Adipocyte (in vitro differentiated cells): ENCODE measurements around the gene ZNF548.

ENCODE experiments used
- DNase-seq: peaks from one replicate; pipeline ENCODE4 v3.0.0-alpha.2; 2015; ENCODE audit warnings: low read depth
- H3K27me3 ChIP-seq: replicated peaks from 2 replicates; pipeline ENCODE4 v1.7.0; 2013; ENCODE audit warnings: mild to moderate bottlenecking, low read length, moderate library complexity; ENCODE audit not compliant: control insufficient read depth, insufficient read depth
- H3K36me3 ChIP-seq: 2 replicates; pipeline ENCODE4 v1.7.0; 2013; ENCODE audit warnings: low read length, mild to moderate bottlenecking, moderate library complexity; ENCODE audit not compliant: control insufficient read depth, insufficient read depth, severe bottlenecking
- H3K4me1 ChIP-seq: 2 replicates; pipeline ENCODE4 v1.7.0; 2013; ENCODE audit warnings: mild to moderate bottlenecking, low read length, moderate library complexity; ENCODE audit not compliant: control insufficient read depth, insufficient read depth
- H3K4me3 ChIP-seq: 2 replicates; pipeline ENCODE4 v1.7.0; 2013; ENCODE audit warnings: mild to moderate bottlenecking, low read length, moderate library complexity
- H3K9ac ChIP-seq: 2 replicates; pipeline ENCODE4 v1.7.0; 2013; ENCODE audit warnings: mild to moderate bottlenecking, low read length, moderate library complexity
- H3K9me3 ChIP-seq: 2 replicates; pipeline ENCODE4 v1.7.0; 2013; ENCODE audit warnings: mild to moderate bottlenecking, low read length, moderate library complexity; ENCODE audit not compliant: control insufficient read depth

ZNF548 gene

DNA sequence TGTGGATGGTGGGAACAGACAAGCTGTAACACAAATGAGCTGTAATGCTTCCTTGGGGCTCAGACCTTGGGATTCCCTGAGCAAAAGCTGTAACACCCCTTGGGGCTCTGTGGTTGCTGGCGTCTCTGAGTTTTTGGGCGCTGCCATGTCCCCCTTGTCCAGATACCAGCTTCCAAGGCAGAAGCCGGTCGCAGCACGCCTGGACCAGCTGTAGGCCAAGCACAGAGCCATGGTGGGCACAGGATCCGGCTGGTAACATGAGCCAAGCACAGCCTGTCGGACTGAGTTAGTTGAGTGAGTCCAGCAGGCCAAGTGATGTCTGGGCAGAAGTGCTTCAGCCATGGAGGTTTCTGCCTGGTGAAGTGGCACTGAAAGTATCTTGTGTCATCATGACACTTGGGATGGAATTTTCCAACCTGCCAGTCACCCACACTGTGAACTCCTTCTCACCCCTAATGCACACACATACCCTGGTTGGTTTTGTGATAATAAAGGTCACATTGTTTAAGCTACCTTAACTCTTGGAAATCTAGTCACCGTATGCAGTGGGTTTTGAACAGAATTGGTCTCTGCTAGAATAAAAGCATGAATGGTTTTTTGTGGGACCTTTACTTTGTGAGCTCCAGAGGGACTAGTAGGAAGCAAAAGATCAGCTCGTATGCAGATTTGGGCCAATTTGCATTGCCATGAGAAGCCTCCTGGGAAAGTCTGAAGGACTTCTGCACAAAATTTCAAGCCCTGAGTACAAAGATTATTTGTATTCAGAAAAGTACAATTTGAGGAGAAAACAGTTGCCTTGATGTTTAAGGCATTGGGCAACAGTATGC, 14.3 kb downstream of the ZNF548 start:
- H3K9me3 ChIP-seq = peaks cover 8% of the 10 kb centered on the region
- DNase-seq = no peak
- peaks cover 13% of the 10 kb centered on the region for H3K36me3 ChIP-seq
- no peak overlapping the region for H3K4me3 ChIP-seq
- H3K9ac ChIP-seq = no peak overlapping the region
- no peaks in the 10 kb centered on the region for H3K4me1 ChIP-seq
- no peaks in the 10 kb centered on the region for H3K27me3 ChIP-seq

DNA sequence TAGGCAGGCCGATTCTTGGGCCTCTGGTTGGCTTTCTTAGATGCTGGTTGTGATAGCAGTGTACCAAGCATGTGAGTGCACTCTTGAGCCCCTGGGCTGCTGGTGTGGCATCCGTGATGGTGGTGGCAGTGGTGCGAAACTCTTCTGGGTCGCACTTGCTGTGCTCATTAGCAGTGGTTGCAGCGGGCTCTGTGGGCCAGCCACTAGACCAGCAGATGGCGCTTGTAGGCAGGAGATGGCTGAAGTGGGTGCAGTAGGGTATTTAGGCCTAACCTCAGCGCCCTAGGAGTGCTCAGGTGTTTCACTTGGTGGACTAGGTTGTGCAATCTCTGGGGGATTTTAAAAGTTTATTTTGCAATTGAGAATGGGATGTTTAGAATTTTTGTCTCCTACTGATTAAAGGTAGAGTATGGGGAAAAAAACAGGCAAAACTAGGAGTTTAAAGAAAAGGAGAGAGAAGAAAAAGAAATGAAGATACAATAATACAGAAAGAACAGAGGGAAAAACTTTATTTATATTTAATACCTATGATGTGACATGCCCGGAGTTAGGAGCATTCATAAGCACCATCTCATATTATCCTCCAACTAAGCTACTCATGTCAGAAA, 17.0 kb downstream of the ZNF548 start:
- Histone ChIP-seq H3K36me3 (no peaks in the 10 kb centered on the region), H3K9me3 (no peaks in the 10 kb centered on the region), H3K4me3 (no peak overlapping the region), H3K4me1 (peaks cover 7% of the 10 kb centered on the region), H3K27me3 (no peaks in the 10 kb centered on the region), H3K9ac (no peak overlapping the region)
- DNase-seq = peak; percentile 83

GRCh38 chr19:57410877-57411671, 21.4 kb downstream of the ZNF548 start, which contains the start of gene ZNF17:
Gene ZNF17, plus strand, starts transcription at chr19:57411161. Its CDS starts 2,455 bp downstream, at chr19:57413616.
- Histone ChIP-seq H3K4me3 (peak within 1 kb of the TSS; percentile 96), H3K4me1 (peaks cover 13% of the 10 kb centered on the region), H3K9ac (peak within 1 kb of the TSS; percentile 90), H3K27me3 (no peaks in the 10 kb centered on the region), H3K9me3 (no peaks in the 10 kb centered on the region), H3K36me3 (peaks cover 13% of the 10 kb centered on the region)
- DNase-seq = peak; percentile 98

GRCh38 chr19:57419439-57419838, 29.8 kb downstream of the ZNF548 start:
- Histone ChIP-seq H3K27me3 (no peaks in the 10 kb centered on the region), H3K4me3 (no peak overlapping the region), H3K9ac (no peak overlapping the region), H3K4me1 (no peaks in the 10 kb centered on the region), H3K9me3 (peaks cover 26% of the 10 kb centered on the region), H3K36me3 (peaks cover 54% of the 10 kb centered on the region)
- no peak for DNase-seq

DNA sequence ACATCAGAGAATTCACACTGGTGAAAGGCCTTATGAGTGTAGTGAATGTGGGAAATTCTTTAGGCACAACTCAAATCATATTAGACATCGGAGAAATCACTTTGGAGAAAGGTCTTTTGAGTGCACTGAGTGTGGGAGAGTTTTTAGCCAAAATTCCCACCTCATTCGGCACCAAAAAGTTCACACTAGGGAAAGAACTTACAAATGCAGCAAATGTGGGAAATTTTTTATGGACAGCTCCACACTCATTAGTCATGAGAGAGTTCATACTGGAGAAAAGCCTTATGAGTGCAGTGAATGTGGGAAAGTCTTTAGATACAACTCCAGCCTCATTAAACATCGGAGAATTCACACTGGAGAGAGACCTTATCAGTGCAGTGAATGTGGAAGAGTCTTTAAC, 31.4 kb downstream of the ZNF548 start:
- H3K9me3 ChIP-seq = peaks cover 26% of the 10 kb centered on the region
- peaks cover 47% of the 10 kb centered on the region for H3K36me3 ChIP-seq
- H3K27me3 ChIP-seq = no peaks in the 10 kb centered on the region
- no peak for DNase-seq
- H3K4me1 ChIP-seq = no peaks in the 10 kb centered on the region
- H3K4me3 ChIP-seq = no peak overlapping the region
- H3K9ac ChIP-seq = no peak overlapping the region

GRCh38 chr19:57434386-57435061, 44.9 kb downstream of the ZNF548 start:
- H3K9me3 ChIP-seq = no peaks in the 10 kb centered on the region
- H3K27me3 ChIP-seq = no peaks in the 10 kb centered on the region
- H3K9ac ChIP-seq = peak overlapping the region; percentile 88
- peaks cover 6% of the 10 kb centered on the region for H3K36me3 ChIP-seq
- H3K4me1 ChIP-seq = peaks cover 16% of the 10 kb centered on the region
- DNase-seq = no peak
- H3K4me3 ChIP-seq = peak overlapping the region; percentile 95

GRCh38 chr19:57435062-57435978, 45.7 kb downstream of the ZNF548 start, which contains the start of gene ZNF749:
Gene ZNF749, plus strand, starts transcription at chr19:57435325. Its CDS starts 254 bp downstream, at chr19:57435579.
- no peaks in the 10 kb centered on the region for H3K27me3 ChIP-seq
- H3K36me3 ChIP-seq = peaks cover 6% of the 10 kb centered on the region
- H3K9me3 ChIP-seq = no peaks in the 10 kb centered on the region
- DNase-seq = peak; percentile 99
- H3K4me1 ChIP-seq = peaks cover 16% of the 10 kb centered on the region
- H3K9ac ChIP-seq = peak within 1 kb of the TSS; percentile 88
- peak within 1 kb of the TSS; percentile 95 for H3K4me3 ChIP-seq

GRCh38 chr19:57436417-57436816, 46.8 kb downstream of the ZNF548 start:
- H3K36me3 ChIP-seq = peaks cover 6% of the 10 kb centered on the region
- no peak for DNase-seq
- H3K9ac ChIP-seq = no peak overlapping the region
- no peaks in the 10 kb centered on the region for H3K27me3 ChIP-seq
- H3K4me1 ChIP-seq = peaks cover 16% of the 10 kb centered on the region
- no peaks in the 10 kb centered on the region for H3K9me3 ChIP-seq
- H3K4me3 ChIP-seq = peak overlapping the region; percentile 95

DNA sequence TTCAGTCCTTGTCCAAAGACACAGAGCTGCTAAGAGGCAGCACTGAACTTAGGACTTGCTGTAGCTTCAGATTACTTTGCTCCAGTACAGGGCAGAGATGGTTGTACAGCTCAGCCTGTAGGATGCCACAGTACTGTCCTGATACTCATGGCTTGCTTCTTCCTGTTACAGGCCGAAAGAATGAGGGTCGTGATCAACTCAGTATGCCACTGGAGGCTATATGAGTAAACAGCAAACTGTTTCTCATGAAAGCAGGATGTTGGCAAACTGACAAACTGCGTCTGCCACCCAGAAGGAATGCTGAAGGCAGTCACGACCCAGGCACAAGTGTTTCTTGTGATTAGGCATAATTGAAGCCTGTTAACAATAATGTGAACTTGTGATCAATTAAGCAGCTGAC, 48.3 kb downstream of the ZNF548 start:
- H3K4me3 ChIP-seq = no peak overlapping the region
- peaks cover 16% of the 10 kb centered on the region for H3K4me1 ChIP-seq
- H3K36me3 ChIP-seq = peaks cover 9% of the 10 kb centered on the region
- H3K9me3 ChIP-seq = peaks cover 3% of the 10 kb centered on the region
- no peak for DNase-seq
- no peak overlapping the region for H3K9ac ChIP-seq
- H3K27me3 ChIP-seq = no peaks in the 10 kb centered on the region

- peaks cover 18% of the 10 kb centered on the region for H3K36me3 ChIP-seq
- no peaks in the 10 kb centered on the region for H3K27me3 ChIP-seq
- no peak overlapping the region for H3K9ac ChIP-seq
- peaks cover 16% of the 10 kb centered on the region for H3K4me1 ChIP-seq
- H3K9me3 ChIP-seq = peaks cover 12% of the 10 kb centered on the region
- H3K4me3 ChIP-seq = no peak overlapping the region
- DNase-seq = no peak
Measured at GRCh38 chr19:57438925-57439324, 49.3 kb downstream of the ZNF548 start.
